ENCODE results near the gene BRAT1. TPM values are rescaled to one million over a fixed set of nuclear protein-coding genes. Genes with fewer than 3 reads are reported as not detected.
A peak's percentile ranks its signal among the peaks of the same experiment; 100 is the strongest.

BRAT1 gene
- total RNA-seq, 1 donor, result 46.6 TPM

- no peak for DNase-seq (ENCODE audit: low read depth in 2 of 3, low spot score in 2 of 3)
These were observed 40.6 kb downstream of the BRAT1 start for GRCh38 chr7:2514473-2515423.

GRCh38 chr7:2513702-2514101 lies 41.6 kb downstream of the BRAT1 start:
- no peak for DNase-seq (ENCODE audit: low read depth in 2 of 3, low spot score in 2 of 3)

GRCh38 chr7:2512713-2513112 lies 42.6 kb downstream of the BRAT1 start:
- no peak for DNase-seq (ENCODE audit: low read depth in 2 of 3, low spot score in 2 of 3)

GRCh38 chr7:2512179-2512661 lies 43.1 kb downstream of the BRAT1 start:
- no peak for DNase-seq (ENCODE audit: low read depth in 2 of 3, low spot score in 2 of 3)

- no peak for DNase-seq (ENCODE audit: low read depth in 2 of 3, low spot score in 2 of 3)
These were observed 43.6 kb downstream of the BRAT1 start for GRCh38 chr7:2511769-2512168.

- DNase-seq (ENCODE audit: low read depth in 2 of 3, low spot score in 2 of 3), result peak; percentile 39 to 93 (median 86)
These were observed 44.2 kb downstream of the BRAT1 start for GRCh38 chr7:2510909-2511768.

- no peak for DNase-seq (ENCODE audit: low read depth in 2 of 3, low spot score in 2 of 3)
These were observed 45.1 kb downstream of the BRAT1 start for GRCh38 chr7:2510130-2510776.

- DNase-seq (ENCODE audit: low read depth in 2 of 3, low spot score in 2 of 3), result no peak
These were observed 45.9 kb downstream of the BRAT1 start for GRCh38 chr7:2509298-2509906.

- DNase-seq (ENCODE audit: low read depth in 2 of 3, low spot score in 2 of 3), result peak; percentile 67 to 88 (median 78)
These were observed 46.8 kb downstream of the BRAT1 start for GRCh38 chr7:2508327-2509215.

GRCh38 chr7:2507917-2508306 lies 47.4 kb downstream of the BRAT1 start:
- no peak for DNase-seq (ENCODE audit: low read depth in 2 of 3, low spot score in 2 of 3)

GRCh38 chr7:2507208-2507916 lies 48.0 kb downstream of the BRAT1 start:
- DNase-seq (ENCODE audit: low read depth in 2 of 3, low spot score in 2 of 3), result no peak

- DNase-seq (ENCODE audit: low read depth in 2 of 3, low spot score in 2 of 3), result no peak
These were observed 49.9 kb downstream of the BRAT1 start for GRCh38 chr7:2505401-2505800.

GRCh38 chr7:2504889-2505375 lies 50.4 kb downstream of the BRAT1 start:
- DNase-seq (ENCODE audit: low read depth in 2 of 3, low spot score in 2 of 3), result no peak

GRCh38 chr7:2504128-2504888 lies 51.0 kb downstream of the BRAT1 start:
- no peak for DNase-seq (ENCODE audit: low read depth in 2 of 3, low spot score in 2 of 3)

GRCh38 chr7:2503056-2503941 lies 52.0 kb downstream of the BRAT1 start:
- DNase-seq (ENCODE audit: low read depth in 2 of 3, low spot score in 2 of 3), result no peak

- DNase-seq (ENCODE audit: low read depth in 2 of 3, low spot score in 2 of 3), result no peak
These were observed 52.7 kb downstream of the BRAT1 start for GRCh38 chr7:2502647-2502966.

All from hematopoietic multipotent progenitor cell (in vitro differentiated cells).